IMR-90 (cell line): ENCODE measurements around the gene TTLL8. TPM values are rescaled to one million over a fixed set of nuclear protein-coding genes. Genes with fewer than 3 reads are reported as not detected.

Experiments
- ATAC-seq: fragments of 200-7000 bp; cut with Tn5 transposase; 2 replicates; pipeline ENCODE4 v1.9.1; 2020; ENCODE audit warnings: low read depth, mild to moderate bottlenecking, moderate library complexity
- BruUV-seq: library from RNA; stranded (reverse); fragments of 400-500 nt; replicated peaks from 2 replicates; lab custom pipeline; 2021; lab: Mats Ljungman, UMichigan
- CTCF ChIA-PET: fragments of 300-600 bp; formaldehyde crosslinking; extraction: SDS; loops from one replicate; lab custom pipeline; 2021; ENCODE audit warnings: antibody characterized with exemption; lab: Yijun Ruan, JAX
- POLR2A ChIA-PET: fragments of 300-600 bp; sonication (Branson Sonifier 250); formaldehyde crosslinking; loops from one replicate; lab custom pipeline; 2022; ENCODE audit warnings: antibody characterized with exemption; ENCODE audit not compliant: unreplicated experiment; lab: Charles Lee
- DNase-seq: peaks from one replicate; pipeline ENCODE4 v3.0.0; 2013
- H2AFZ ChIP-seq: replicated peaks from 2 replicates; pipeline ENCODE3; 2013; ENCODE audit warnings: low read length, mild to moderate bottlenecking; ENCODE audit not compliant: poor library complexity
- H2AK5ac ChIP-seq: 2 replicates; pipeline ENCODE4 v1.6.1; 2013; ENCODE audit warnings: low read depth, low read length, inconsistent platforms
- H2AK9ac ChIP-seq: replicated peaks from 2 replicates; pipeline ENCODE3; 2013; ENCODE audit warnings: mild to moderate bottlenecking, low read depth, low read length, moderate library complexity; ENCODE audit not compliant: poor library complexity
- H2BK120ac ChIP-seq: 2 replicates; pipeline ENCODE4 v1.6.1; 2013; ENCODE audit warnings: low read depth, low read length, inconsistent platforms
- H2BK15ac ChIP-seq: 3 replicates; pipeline ENCODE4 v1.6.1; 2013; ENCODE audit warnings: low read depth, low read length, inconsistent platforms
- H2BK20ac ChIP-seq: 2 replicates; pipeline ENCODE4 v1.6.1; 2013; ENCODE audit warnings: low read depth, mild to moderate bottlenecking, inconsistent platforms, low read length, moderate library complexity
- H2BK5ac ChIP-seq: 2 replicates; pipeline ENCODE4 v1.6.1; 2013; ENCODE audit warnings: mild to moderate bottlenecking, low read depth, low read length, inconsistent platforms; ENCODE audit not compliant: poor library complexity, severe bottlenecking
- H3K14ac ChIP-seq: replicated peaks from 2 replicates; pipeline ENCODE4 v1.6.1; 2013; ENCODE audit warnings: low read depth, low read length, inconsistent platforms
- H3K18ac ChIP-seq: 2 replicates; pipeline ENCODE4 v1.6.1; 2013; ENCODE audit warnings: low read depth, low read length, control low read depth
- H3K23ac ChIP-seq: 2 replicates; pipeline ENCODE4 v1.6.1; 2013; ENCODE audit warnings: low read depth, low read length, inconsistent platforms
- H3K27ac ChIP-seq: 2 replicates; pipeline ENCODE4 v1.5.1; 2013; ENCODE audit warnings: mild to moderate bottlenecking, control low read depth, low read length; ENCODE audit not compliant: insufficient read depth
- H3K27me3 ChIP-seq: 2 replicates; pipeline ENCODE4 v1.6.1; 2013; ENCODE audit warnings: low read length; ENCODE audit not compliant: control insufficient read depth, insufficient read depth
- H3K36me3 ChIP-seq: 2 replicates; pipeline ENCODE4 v1.6.1; 2013; ENCODE audit warnings: low read length, mixed read lengths; ENCODE audit not compliant: control insufficient read depth, insufficient read depth
- H3K4ac ChIP-seq: 2 replicates; pipeline ENCODE4 v1.6.1; 2013; ENCODE audit warnings: low read depth, low read length, inconsistent platforms
- H3K4me1 ChIP-seq: 2 replicates; pipeline ENCODE4 v1.6.1; 2013; ENCODE audit warnings: low read length, mixed read lengths; ENCODE audit not compliant: control insufficient read depth, insufficient read depth
- H3K4me2 ChIP-seq: 2 replicates; pipeline ENCODE4 v1.6.1; 2013; ENCODE audit warnings: low read depth, mild to moderate bottlenecking, control low read depth, low read length, moderate library complexity
- H3K4me3 ChIP-seq: 2 replicates; pipeline ENCODE4 v1.5.1; 2013; ENCODE audit warnings: low read depth, mild to moderate bottlenecking, control low read depth, low read length, moderate library complexity; ENCODE audit not compliant: insufficient read depth
- H3K56ac ChIP-seq: 2 replicates; pipeline ENCODE4 v1.6.1; 2013; ENCODE audit warnings: low read length, inconsistent platforms; ENCODE audit not compliant: insufficient read depth; ENCODE audit errors: extremely low read depth
- H3K79me1 ChIP-seq, 2 experiments: 2 replicates each; pipeline ENCODE4 v1.6.1; 2013; ENCODE audit warnings: low read length in 2 of 2, inconsistent platforms in 1 of 2, low read depth in 1 of 2
- H3K9ac ChIP-seq: 2 replicates; pipeline ENCODE4 v1.6.1; 2013; ENCODE audit warnings: low read depth, low read length, control low read depth
- H3K9me1 ChIP-seq: 2 replicates; pipeline ENCODE4 v1.6.1; 2013; ENCODE audit warnings: low read length, inconsistent platforms; ENCODE audit not compliant: insufficient read depth
- H3K9me3 ChIP-seq: 2 replicates; pipeline ENCODE4 v1.6.1; 2013; ENCODE audit warnings: low read length; ENCODE audit not compliant: control insufficient read depth, insufficient read depth
- H4K20me1 ChIP-seq: 2 replicates; pipeline ENCODE4 v1.6.1; 2013; ENCODE audit warnings: low read length, inconsistent platforms; ENCODE audit not compliant: insufficient read depth
- H4K5ac ChIP-seq: 2 replicates; pipeline ENCODE4 v1.6.1; 2013; ENCODE audit warnings: mild to moderate bottlenecking, low read depth, low read length, control low read depth
- H4K8ac ChIP-seq, 2 experiments: 2 replicates each; pipeline ENCODE4 v1.6.1; 2013; ENCODE audit warnings: low read depth in 2 of 2, low read length in 2 of 2, control low read depth in 1 of 2, inconsistent platforms in 1 of 2
- H4K91ac ChIP-seq: 2 replicates; pipeline ENCODE4 v1.6.1; 2013; ENCODE audit warnings: low read depth, low read length, inconsistent platforms; ENCODE audit not compliant: insufficient read depth
- BHLHE40 ChIP-seq: fragments of 150-350 bp; IDR thresholded peaks from 2 replicates; pipeline ENCODE4 v1.6.1; 2016; ENCODE audit warnings: mild to moderate bottlenecking, low read depth, low read length
- CHD1 ChIP-seq: IDR thresholded peaks from 2 replicates; pipeline ENCODE4 v1.6.1; 2012; ENCODE audit warnings: low read depth, low read length, improper control_type of control experiment
- CTCF ChIP-seq: conservative IDR thresholded peaks from 2 replicates; pipeline ENCODE4 v1.5.1; 2012; ENCODE audit warnings: mild to moderate bottlenecking, low read depth, low read length, improper control_type of control experiment
- ELK1 ChIP-seq: fragments of 150-350 bp; IDR thresholded peaks from 2 replicates; pipeline ENCODE4 v1.6.1; 2016; ENCODE audit warnings: low read depth, mild to moderate bottlenecking, low read length, moderate library complexity, borderline replicate concordance
- MAFK ChIP-seq: IDR thresholded peaks from 2 replicates; pipeline ENCODE4 v1.6.1; 2012; ENCODE audit warnings: low read depth, low read length, improper control_type of control experiment
- MXI1 ChIP-seq: IDR thresholded peaks from 2 replicates; pipeline ENCODE4 v1.6.1; 2012; ENCODE audit warnings: low read depth, mild to moderate bottlenecking, low read length, moderate library complexity, borderline replicate concordance
- NFE2L2 ChIP-seq: fragments of 150-350 bp; IDR thresholded peaks from 2 replicates; pipeline ENCODE4 v1.6.1; 2016; ENCODE audit warnings: low read depth, mild to moderate bottlenecking, low read length
- POLR2A ChIP-seq: IDR thresholded peaks from 2 replicates; pipeline ENCODE4 v1.6.1; 2012; ENCODE audit warnings: mild to moderate bottlenecking, low read depth, low read length
- RAD21 ChIP-seq: IDR thresholded peaks from 2 replicates; pipeline ENCODE4 v1.6.1; 2012; ENCODE audit warnings: low read length, improper control_type of control experiment
- RCOR1 ChIP-seq: IDR thresholded peaks from 2 replicates; pipeline ENCODE4 v1.6.1; 2012; ENCODE audit warnings: mild to moderate bottlenecking, low read length, improper control_type of control experiment; ENCODE audit not compliant: insufficient replicate concordance
- RFX5 ChIP-seq: IDR thresholded peaks from 2 replicates; pipeline ENCODE4 v1.8.0; 2012; ENCODE audit warnings: low read depth, mild to moderate bottlenecking, low read length, moderate library complexity
- USF2 ChIP-seq: fragments of 150-350 bp; IDR thresholded peaks from 2 replicates; pipeline ENCODE4 v1.6.1; 2017; ENCODE audit warnings: mild to moderate bottlenecking, antibody characterized with exemption, low read length, low read depth
- WGBS, 2 experiments: methylation state at CpG; one replicate each; pipeline versions ENCODE4 v1.1.5 to v1.1.7; 2013; ENCODE audit warnings: missing lambda C conversion rate in 2 of 2; ENCODE audit not compliant: insufficient read length in 1 of 2; ENCODE audit errors: extremely low coverage in 2 of 2; 5-methylcytosine and 5-hydroxymethylcytosine counted together
- dilution Hi-C: fragments of 300-500 bp; cut with HindIII; formaldehyde crosslinking; loops from one replicate; pipeline ENCODE4 v1.14.3; 2018; ENCODE audit warnings: low sequenced_read_pairs; ENCODE audit not compliant: unreplicated experiment
- in situ Hi-C: fragments of 300-500 bp; cut with MboI; formaldehyde crosslinking; loops from 3 replicates; pipeline ENCODE4 v1.14.3; 2019; ENCODE audit warnings: low sequenced_read_pairs, inconsistent platforms, mixed read lengths
- intact Hi-C: fragments of 100-400 bp; cut with micrococcal nuclease; formaldehyde crosslinking; loops from 2 replicates; pipeline ENCODE4 v1.10.0; 2022
- polyA plus RNA-seq, 3 experiments: library from polyadenylated mRNA; depleted of rRNA; stranded (reverse); fragments of >200 nt; gene quantifications; 2 replicates each; pipeline ENCODE4 v1.2.3, GENCODE V29; 2012; ENCODE audit warnings: low replicate concordance in 1 of 3
- total RNA-seq: library from RNA; depleted of rRNA; stranded (reverse); fragments of >200 nt; gene quantifications from 2 replicates; pipeline ENCODE4 v1.2.3, GENCODE V29; 2012

The TTLL8 gene
- total and polyA plus RNA-seq, 2 of the 4 experiments (the other 2 are of a cell fraction) = not detected

- Histone ChIP-seq H3K4me1 (no peaks in the 10 kb centered on the region; the same call in 1 of the 2 replicates), H2BK5ac (no peak overlapping the region), H3K4me2 (no peak overlapping the region), H3K9me1 (no peaks in the 10 kb centered on the region), H4K91ac (no peak overlapping the region), H3K23ac (no peak overlapping the region), H3K27me3 (peaks cover 8% of the 10 kb centered on the region), H3K4me3 (no peak overlapping the region), H3K9ac (no peak overlapping the region), H3K79me1 (no peaks in the 10 kb centered on the region), H2BK120ac (no peak overlapping the region), H3K9me3 (no peaks in the 10 kb centered on the region), H3K14ac (no peak overlapping the region), H3K4ac (no peak overlapping the region), H4K8ac (no peak overlapping the region), H2AK5ac (no peak overlapping the region), H3K27ac (no peak overlapping the region), H4K5ac (no peak overlapping the region), H3K36me3 (no peaks in the 10 kb centered on the region), H2BK20ac (no peak overlapping the region), H3K18ac (no peak overlapping the region), H4K20me1 (no peaks in the 10 kb centered on the region), H3K56ac (no peak overlapping the region), H2BK15ac (no peak overlapping the region), H2AK9ac (peak overlapping the region; percentile 28), H2AFZ (peak overlapping the region; percentile 23)
- in situ Hi-C loops = no loop called here
- dilution Hi-C loops = no loop called here
- DNase-seq (no peak), ATAC-seq (no peak)
- ChIA-PET POLR2A (no interaction called here), CTCF (interaction anchor here (1.6 kb wide), 1 partner anchor 9 kb away, joined by 5 read pairs; no protein-coding TSS in a partner anchor)
- BruUV-seq = no TSS peak
- intact Hi-C loops = no loop called here
- WGBS, 2 experiments = no CpG with 5 or more reads among the region's 11 CpGs
- no peak for TF ChIP-seq POLR2A
- no peak for TF ChIP-seq RFX5
- no peak for TF ChIP-seq USF2
- no peak for TF ChIP-seq CTCF
- TF ChIP-seq RAD21 = no peak
- no peak for TF ChIP-seq ELK1
- no peak for TF ChIP-seq MAFK
- TF ChIP-seq RCOR1 = no peak
- TF ChIP-seq MXI1 = no peak
- no peak for TF ChIP-seq NFE2L2
- TF ChIP-seq CHD1 = no peak
- no peak for TF ChIP-seq BHLHE40
Observed at GRCh38 chr22:50102946-50103345, 44.8 kb upstream of the TTLL8 start.
